ENCODE results near the gene NDNF.

GRCh38 chr4:121094297-121094966 lies 22.1 kb upstream of the NDNF start:
- no peak for TF ChIP-seq POLR2A (IDR thresholded peaks at IDR 0.05; ENCODE audit: low read depth, low read length)
- TF ChIP-seq SPI1 (IDR thresholded peaks at IDR 0.05; ENCODE audit: low read depth, low read length) = no peak
- TF ChIP-seq PAX5 (IDR thresholded peaks at IDR 0.05; ENCODE audit: insufficient read depth, low read length, severe bottlenecking) = no peak
- no peak for TF ChIP-seq POLR2AphosphoS5 (IDR thresholded peaks at IDR 0.05; ENCODE audit: low read depth, low read length)
- no peak for TF ChIP-seq POU2F2 (IDR thresholded peaks at IDR 0.05; ENCODE audit: low read depth, low read length)
- TF ChIP-seq TAF1 (IDR thresholded peaks at IDR 0.05; ENCODE audit: low read depth, low read length) = no peak

All from GM12891 (cell line).